ENCODE data around the gene SRP72.

GRCh38 chr4:56467284-56468096, at the start of gene SRP72:
- TF ChIP-seq CTCF (IDR thresholded peaks at IDR 0.05), result no peak
- TF ChIP-seq POLR2A (IDR thresholded peaks at IDR 0.05), result peak; percentile 64

Measured in right lobe of liver (tissue), 4 donors.